Stimulated activated CD8-positive, alpha-beta memory T cell treated with anti-CD3 and anti-CD28 coated beads, Interleukin-4, amount 100 ng/mL, for 1 hour (primary cell): ENCODE measurements around the gene LCE2D.

ENCODE experiments used
- DNase-seq, 2 donors: peaks; one replicate each; pipeline ENCODE4 v3.0.0-alpha.2; 2020; ENCODE audit warnings: low read depth in 2 of 2, low spot score in 1 of 2

Gene LCE2D

GRCh38 chr1:152697701-152698600 is 34.8 kb downstream of the LCE2D start, which contains the start of gene LCE2A:
Gene LCE2A, plus strand, starts transcription at chr1:152698345. Its CDS starts 557 bp downstream, at chr1:152698902.
- no peak for DNase-seq

GRCh38 chr1:152699746-152700145 is 36.6 kb downstream of the LCE2D start:
- no peak for DNase-seq

GRCh38 chr1:152707860-152708259 is 44.7 kb downstream of the LCE2D start, which contains the start of gene LCE4A:
Gene LCE4A, plus strand, starts transcription at chr1:152708160. Its CDS starts 916 bp downstream, at chr1:152709076.
- DNase-seq = no peak
